ENCODE data around the gene TEX13C.

Gene TEX13C

DNA sequence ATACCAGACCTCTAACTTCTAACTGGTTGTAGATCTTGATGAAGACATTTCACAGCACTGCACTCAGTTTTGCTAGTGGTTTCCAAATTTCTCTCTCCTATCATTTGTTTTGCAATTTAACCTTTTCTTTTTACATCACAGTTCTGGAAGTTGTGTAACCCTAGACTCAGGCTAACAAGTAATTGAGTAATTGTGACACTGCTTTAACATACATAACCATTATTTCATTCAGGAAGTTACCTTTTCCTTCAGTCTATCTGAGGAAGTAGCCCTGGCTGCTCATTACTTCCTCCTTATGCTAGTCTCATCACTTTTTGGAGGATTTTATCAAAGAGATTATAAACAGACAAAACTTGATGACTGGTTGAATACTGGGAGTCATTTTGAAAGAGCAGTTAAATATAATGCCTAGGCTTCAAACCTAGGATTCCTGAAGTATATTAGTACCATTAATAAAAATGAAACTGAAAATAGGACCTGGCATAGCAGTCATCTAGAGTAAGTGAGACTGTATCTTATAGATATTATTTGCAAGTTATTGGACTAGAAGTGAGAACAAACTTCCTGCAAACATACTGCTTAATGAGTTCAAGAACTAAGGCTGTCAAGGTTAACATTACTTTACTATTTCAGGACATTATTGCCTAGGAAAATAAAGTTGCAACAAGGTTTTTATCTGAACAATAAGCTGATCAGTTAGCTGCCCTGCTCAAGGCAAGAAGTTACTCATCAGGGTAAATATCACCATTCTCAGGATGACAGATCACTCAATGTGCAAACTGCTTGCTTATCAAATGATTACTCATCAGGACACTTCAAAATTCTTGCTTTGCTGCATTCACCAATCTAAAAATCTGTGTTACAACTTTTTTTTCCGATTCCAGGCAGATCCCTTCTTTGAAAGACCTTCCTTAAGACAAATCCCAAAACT lies 25.6 kb upstream of the TEX13C start:
- no peaks in the 10 kb centered on the region for H3F3A ChIP-seq (ENCODE audit: control insufficient read depth, insufficient read depth)
- no peak overlapping the region for H3K27ac ChIP-seq (ENCODE audit: low read depth, low read length)
- no peaks in the 10 kb centered on the region for H3K9me3 ChIP-seq (ENCODE audit: control insufficient read depth, insufficient read depth, low read length)
- H4K20me1 ChIP-seq (ENCODE audit: control insufficient read depth, insufficient read depth, low read depth, low read length), result no peaks in the 10 kb centered on the region
- no peaks in the 10 kb centered on the region for H3K27me3 ChIP-seq (ENCODE audit: control insufficient read depth, low read length)
- H3K9me2 ChIP-seq (replicated peaks; ENCODE audit: control insufficient read depth, low read length), result no peaks in the 10 kb centered on the region
- H3K36me3 ChIP-seq (ENCODE audit: control insufficient read depth, low read length), result no peaks in the 10 kb centered on the region
- no peaks in the 10 kb centered on the region for H3K79me2 ChIP-seq (ENCODE audit: control insufficient read depth, low read length)
- H3K4me2 ChIP-seq (ENCODE audit: low read length), result no peak overlapping the region
- TF ChIP-seq EZH2phosphoT487 (IDR thresholded peaks at IDR 0.05; ENCODE audit: borderline replicate concordance, low read length) (no peak), CTCF (IDR thresholded peaks at IDR 0.05; ENCODE audit: low read depth, low read length, poor library complexity, severe bottlenecking) (no peak)
- H3K4me3 ChIP-seq (ENCODE audit: low read length), result no peak overlapping the region
- H3K4me1 ChIP-seq (ENCODE audit: control insufficient read depth, low read length), result no peaks in the 10 kb centered on the region

- TF ChIP-seq EZH2phosphoT487 (IDR thresholded peaks at IDR 0.05; ENCODE audit: borderline replicate concordance, low read length) (no peak), CTCF (IDR thresholded peaks at IDR 0.05; ENCODE audit: low read depth, low read length, poor library complexity, severe bottlenecking) (no peak)
- Histone ChIP-seq H3F3A (ENCODE audit: control insufficient read depth, insufficient read depth) (no peaks in the 10 kb centered on the region), H4K20me1 (ENCODE audit: control insufficient read depth, insufficient read depth, low read depth, low read length) (no peaks in the 10 kb centered on the region), H3K9me3 (ENCODE audit: control insufficient read depth, insufficient read depth, low read length) (no peaks in the 10 kb centered on the region), H3K27ac (ENCODE audit: low read depth, low read length) (no peak overlapping the region), H3K27me3 (ENCODE audit: control insufficient read depth, low read length) (no peaks in the 10 kb centered on the region), H3K4me3 (ENCODE audit: low read length) (no peak overlapping the region), H3K4me1 (ENCODE audit: control insufficient read depth, low read length) (no peaks in the 10 kb centered on the region), H3K4me2 (ENCODE audit: low read length) (no peak overlapping the region), H3K9me2 (replicated peaks; ENCODE audit: control insufficient read depth, low read length) (no peaks in the 10 kb centered on the region), H3K79me2 (ENCODE audit: control insufficient read depth, low read length) (no peaks in the 10 kb centered on the region), H3K36me3 (ENCODE audit: control insufficient read depth, low read length) (no peaks in the 10 kb centered on the region)
Measured at GRCh38 chrX:125295337-125295736, 24.3 kb upstream of the TEX13C start.

DNA sequence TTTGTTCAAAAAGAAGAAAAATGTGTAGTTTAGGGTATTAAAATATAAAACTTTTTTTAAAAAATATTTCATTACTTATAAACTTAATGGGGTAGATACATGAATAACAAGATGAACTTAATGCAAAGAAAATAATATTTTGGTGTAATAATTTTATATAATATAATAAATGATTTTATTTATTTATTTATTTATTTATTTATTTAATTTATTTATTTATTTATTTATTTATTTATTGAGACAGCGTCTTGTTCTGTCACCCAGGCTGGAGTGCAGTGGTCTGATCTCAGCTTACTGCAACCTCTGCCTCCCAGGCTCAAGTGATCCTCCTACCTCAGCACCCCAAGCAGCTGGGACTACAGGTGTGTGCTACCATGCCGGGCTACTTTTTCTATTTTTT lies 20.8 kb upstream of the TEX13C start:
- H3K27ac ChIP-seq (ENCODE audit: low read depth, low read length), result no peak overlapping the region
- H3K4me2 ChIP-seq (ENCODE audit: low read length), result no peak overlapping the region
- no peaks in the 10 kb centered on the region for H3K36me3 ChIP-seq (ENCODE audit: control insufficient read depth, low read length)
- no peak overlapping the region for H3K4me3 ChIP-seq (ENCODE audit: low read length)
- H3K4me1 ChIP-seq (ENCODE audit: control insufficient read depth, low read length), result no peaks in the 10 kb centered on the region
- H4K20me1 ChIP-seq (ENCODE audit: control insufficient read depth, insufficient read depth, low read depth, low read length), result no peaks in the 10 kb centered on the region
- H3F3A ChIP-seq (ENCODE audit: control insufficient read depth, insufficient read depth), result no peaks in the 10 kb centered on the region
- no peaks in the 10 kb centered on the region for H3K79me2 ChIP-seq (ENCODE audit: control insufficient read depth, low read length)
- no peaks in the 10 kb centered on the region for H3K9me2 ChIP-seq (replicated peaks; ENCODE audit: control insufficient read depth, low read length)
- H3K9me3 ChIP-seq (ENCODE audit: control insufficient read depth, insufficient read depth, low read length), result no peaks in the 10 kb centered on the region
- no peaks in the 10 kb centered on the region for H3K27me3 ChIP-seq (ENCODE audit: control insufficient read depth, low read length)
- TF ChIP-seq EZH2phosphoT487 (IDR thresholded peaks at IDR 0.05; ENCODE audit: borderline replicate concordance, low read length), result no peak

DNA sequence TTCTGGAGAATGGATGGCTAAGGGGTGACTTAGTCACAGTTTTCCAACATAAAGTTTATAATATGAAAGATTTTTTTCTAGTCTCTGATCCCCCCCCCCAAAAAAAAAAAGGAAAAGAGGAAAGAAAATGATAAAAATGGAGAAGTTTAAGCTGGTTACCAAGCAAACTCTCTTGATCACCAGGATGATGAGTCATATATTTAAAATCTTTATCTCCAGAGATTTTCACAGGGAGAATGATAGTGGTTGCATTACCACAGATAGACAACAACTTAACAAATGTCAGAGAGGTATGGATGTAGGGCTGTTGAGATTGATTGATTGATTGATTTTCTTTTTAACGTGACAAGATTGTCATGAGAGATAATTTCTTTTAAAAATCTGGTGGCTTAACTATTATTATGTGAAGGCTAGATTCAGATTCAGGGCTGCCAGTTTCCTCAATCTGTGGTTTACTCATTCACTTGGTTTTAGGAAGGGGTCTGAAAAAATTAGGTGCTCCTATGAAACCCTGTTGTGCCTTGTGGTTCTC lies 13.3 kb upstream of the TEX13C start:
- no peak for TF ChIP-seq EZH2phosphoT487 (IDR thresholded peaks at IDR 0.05; ENCODE audit: borderline replicate concordance, low read length)
- TF ChIP-seq CTCF (IDR thresholded peaks at IDR 0.05; ENCODE audit: low read depth, low read length, poor library complexity, severe bottlenecking), result no peak
- no peaks in the 10 kb centered on the region for H3K27me3 ChIP-seq (ENCODE audit: control insufficient read depth, low read length)
- H3K79me2 ChIP-seq (ENCODE audit: control insufficient read depth, low read length), result no peaks in the 10 kb centered on the region
- no peak overlapping the region for H3K27ac ChIP-seq (ENCODE audit: low read depth, low read length)
- H4K20me1 ChIP-seq (ENCODE audit: control insufficient read depth, insufficient read depth, low read depth, low read length), result no peaks in the 10 kb centered on the region
- no peaks in the 10 kb centered on the region for H3K9me3 ChIP-seq (ENCODE audit: control insufficient read depth, insufficient read depth, low read length)
- no peaks in the 10 kb centered on the region for H3K4me1 ChIP-seq (ENCODE audit: control insufficient read depth, low read length)
- no peaks in the 10 kb centered on the region for H3F3A ChIP-seq (ENCODE audit: control insufficient read depth, insufficient read depth)
- no peaks in the 10 kb centered on the region for H3K36me3 ChIP-seq (ENCODE audit: control insufficient read depth, low read length)
- H3K9me2 ChIP-seq (replicated peaks; ENCODE audit: control insufficient read depth, low read length), result no peaks in the 10 kb centered on the region
- H3K4me2 ChIP-seq (ENCODE audit: low read length), result no peak overlapping the region
- H3K4me3 ChIP-seq (ENCODE audit: low read length), result no peak overlapping the region

Data from DOHH2 (cell line).